GM23338 (cell line): ENCODE results near the gene TNF. TPM values are rescaled to one million over a fixed set of nuclear protein-coding genes. Genes with fewer than 3 reads are reported as not detected.

ENCODE experiments used
- ATAC-seq: fragments of 200-7000 bp; cut with Tn5 transposase; 3 replicates; pipeline ENCODE4 v1.9.1; 2020
- DNase-seq: peaks from one replicate; pipeline ENCODE4 v3.0.0-alpha.2; 2015; ENCODE audit warnings: low spot score
- H2AFZ ChIP-seq: fragments of 200-600 bp; sonication (generic); 2 replicates; pipeline ENCODE4 v1.8.0; 2016; ENCODE audit warnings: antibody characterized with exemption, mild to moderate bottlenecking, moderate library complexity
- H3F3A ChIP-seq: fragments of 200-600 bp; sonication (generic); replicated peaks from 2 replicates; pipeline ENCODE4 v1.8.0; 2017; ENCODE audit warnings: antibody characterized with exemption, mixed run types, low read depth
- H3K27ac ChIP-seq: fragments of 200-600 bp; sonication (generic); 2 replicates; pipeline ENCODE4 v1.6.1; 2016; ENCODE audit warnings: low read depth
- H3K27me3 ChIP-seq: fragments of 200-600 bp; sonication (generic); 2 replicates; pipeline ENCODE4 v1.8.0; 2016; ENCODE audit warnings: mild to moderate bottlenecking, mixed run types, moderate library complexity; ENCODE audit not compliant: insufficient read depth
- H3K36me3 ChIP-seq: fragments of 200-600 bp; sonication (generic); 2 replicates; pipeline ENCODE4 v1.8.0; 2016; ENCODE audit warnings: mild to moderate bottlenecking; ENCODE audit not compliant: insufficient read depth
- H3K4me1 ChIP-seq: fragments of 200-600 bp; sonication (generic); 2 replicates; pipeline ENCODE4 v1.8.0; 2016; ENCODE audit warnings: mild to moderate bottlenecking, moderate library complexity; ENCODE audit not compliant: insufficient read depth
- H3K4me2 ChIP-seq: fragments of 200-600 bp; sonication (generic); 2 replicates; pipeline ENCODE4 v1.7.1; 2017; ENCODE audit warnings: mixed run types
- H3K4me3 ChIP-seq: fragments of 200-600 bp; sonication (generic); 2 replicates; pipeline ENCODE4 v1.6.1; 2016; ENCODE audit warnings: mixed run types
- H3K79me2 ChIP-seq: fragments of 200-600 bp; sonication (generic); replicated peaks from 2 replicates; pipeline ENCODE4 v1.8.0; 2017; ENCODE audit warnings: mild to moderate bottlenecking; ENCODE audit not compliant: insufficient read depth
- H3K9me2 ChIP-seq: fragments of 200-600 bp; sonication (generic); 2 replicates; pipeline ENCODE4 v1.8.0; 2017; ENCODE audit not compliant: insufficient read depth
- H4K20me1 ChIP-seq: fragments of 200-600 bp; sonication (generic); replicated peaks from 2 replicates; pipeline ENCODE4 v1.8.0; 2017; ENCODE audit warnings: mild to moderate bottlenecking; ENCODE audit not compliant: insufficient read depth
- H3K27ac Mint-ChIP-seq: 2 replicates; pipeline ENCODE4 v1.8.0; 2020; ENCODE audit warnings: inconsistent platforms, mild to moderate bottlenecking, moderate library complexity, mixed read lengths
- H3K27me3 Mint-ChIP-seq: 3 replicates; pipeline ENCODE4 v1.8.0; 2022; ENCODE audit warnings: low read depth, mild to moderate bottlenecking, moderate library complexity, mixed read lengths, inconsistent platforms; ENCODE audit not compliant: insufficient read depth, poor library complexity
- H3K36me3 Mint-ChIP-seq: 3 replicates; pipeline ENCODE4 v1.8.0; 2021; ENCODE audit warnings: low read depth, mild to moderate bottlenecking, inconsistent platforms, moderate library complexity, mixed read lengths
- H3K4me1 Mint-ChIP-seq: 3 replicates; pipeline ENCODE4 v1.8.0; 2020; ENCODE audit warnings: mild to moderate bottlenecking, inconsistent platforms, mixed read lengths
- H3K4me3 Mint-ChIP-seq: 3 replicates; pipeline ENCODE4 v1.8.0; 2021; ENCODE audit warnings: moderate library complexity, mild to moderate bottlenecking, inconsistent platforms, mixed read lengths
- H3K9me3 Mint-ChIP-seq: 3 replicates; pipeline ENCODE4 v1.8.0; 2020; ENCODE audit warnings: moderate library complexity, mild to moderate bottlenecking, inconsistent platforms, mixed read lengths
- CREB1 ChIP-seq: fragments of 250-450 bp; sonication (Bioruptor Pico); IDR thresholded peaks from 2 replicates; pipeline ENCODE4 v1.5.0; 2020; ENCODE audit warnings: low read depth, mild to moderate bottlenecking, moderate library complexity
- EZH2 ChIP-seq: fragments of 200-600 bp; sonication (generic); IDR thresholded peaks from one replicate; pipeline ENCODE4 v1.8.0; 2017; ENCODE audit warnings: antibody characterized with exemption, mild to moderate bottlenecking, low read depth; ENCODE audit not compliant: unreplicated experiment
- EZH2phosphoT487 ChIP-seq: fragments of 200-600 bp; sonication (generic); IDR thresholded peaks from one replicate; pipeline ENCODE4 v1.8.1; 2018; ENCODE audit warnings: antibody characterized with exemption; ENCODE audit not compliant: unreplicated experiment
- JUNB ChIP-seq: IDR thresholded peaks from one replicate; pipeline ENCODE4 v1.6.1; 2016; ENCODE audit warnings: antibody characterized with exemption; ENCODE audit not compliant: unreplicated experiment
- NANOG ChIP-seq: IDR thresholded peaks from 2 replicates; pipeline ENCODE4 v1.6.1; 2016; ENCODE audit warnings: antibody characterized with exemption, borderline replicate concordance
- POLR2AphosphoS5 ChIP-seq: IDR thresholded peaks from 2 replicates; pipeline ENCODE4 v1.6.1; 2016; ENCODE audit warnings: antibody characterized with exemption, low read depth
- STAT1 ChIP-seq: IDR thresholded peaks from one replicate; pipeline ENCODE4 v1.6.1; 2016; ENCODE audit warnings: antibody characterized with exemption; ENCODE audit not compliant: unreplicated experiment
- ZNF114 ChIP-seq: fragments of 250-450 bp; sonication (Bioruptor Pico); IDR thresholded peaks from 2 replicates; pipeline ENCODE4 v1.5.0; 2020; ENCODE audit warnings: mild to moderate bottlenecking, moderate library complexity
- ZNF331 ChIP-seq: fragments of 250-450 bp; sonication (Bioruptor Pico); IDR thresholded peaks from 2 replicates; pipeline ENCODE4 v1.5.0; 2020; ENCODE audit warnings: low read depth, mild to moderate bottlenecking, moderate library complexity
- polyA plus RNA-seq: library from polyadenylated mRNA; unstranded; fragments of >200 nt; fragmentation: Nextera tagmentation; extraction: Ambion mirVana; gene quantifications from 2 replicates; pipeline ENCODE4 v1.2.1, GENCODE V29; 2016
- total RNA-seq: library from RNA; depleted of rRNA; stranded (reverse); fragments of >200 nt; shearing (Covaris generic); gene quantifications from 2 replicates; pipeline ENCODE4 v1.2.3, GENCODE V29; 2014
- TF ChIP-seq, protein P1 (sequence below): IDR thresholded peaks from 2 replicates; pipeline ENCODE4 v1.6.1; 2016; ENCODE audit warnings: antibody characterized with exemption
- TF ChIP-seq, protein P2 (sequence below): fragments of 250-450 bp; sonication (Bioruptor Pico); IDR thresholded peaks from 2 replicates; pipeline ENCODE4 v1.5.0; 2020; ENCODE audit warnings: mild to moderate bottlenecking, moderate library complexity
- TF ChIP-seq, protein P3 (sequence below), 2 experiments: fragments of 200-600 bp in 1 of 2; sonication (generic) in 1 of 2; conservative IDR thresholded peaks; 2 replicates each; pipeline versions ENCODE4 v1.5.1 to v1.6.1; 2016 to 2017; ENCODE audit warnings: antibody characterized with exemption in 2 of 2, low read depth in 2 of 2, mild to moderate bottlenecking in 2 of 2, moderate library complexity in 1 of 2
- TF ChIP-seq, protein P4 (sequence below): IDR thresholded peaks from one replicate; pipeline ENCODE4 v1.6.1; 2018; ENCODE audit warnings: antibody characterized with exemption; ENCODE audit not compliant: unreplicated experiment

Gene TNF
- total and polyA plus RNA-seq, 2 experiments from 2014 or later, result 0.11 TPM; not detected in 1

DNA sequence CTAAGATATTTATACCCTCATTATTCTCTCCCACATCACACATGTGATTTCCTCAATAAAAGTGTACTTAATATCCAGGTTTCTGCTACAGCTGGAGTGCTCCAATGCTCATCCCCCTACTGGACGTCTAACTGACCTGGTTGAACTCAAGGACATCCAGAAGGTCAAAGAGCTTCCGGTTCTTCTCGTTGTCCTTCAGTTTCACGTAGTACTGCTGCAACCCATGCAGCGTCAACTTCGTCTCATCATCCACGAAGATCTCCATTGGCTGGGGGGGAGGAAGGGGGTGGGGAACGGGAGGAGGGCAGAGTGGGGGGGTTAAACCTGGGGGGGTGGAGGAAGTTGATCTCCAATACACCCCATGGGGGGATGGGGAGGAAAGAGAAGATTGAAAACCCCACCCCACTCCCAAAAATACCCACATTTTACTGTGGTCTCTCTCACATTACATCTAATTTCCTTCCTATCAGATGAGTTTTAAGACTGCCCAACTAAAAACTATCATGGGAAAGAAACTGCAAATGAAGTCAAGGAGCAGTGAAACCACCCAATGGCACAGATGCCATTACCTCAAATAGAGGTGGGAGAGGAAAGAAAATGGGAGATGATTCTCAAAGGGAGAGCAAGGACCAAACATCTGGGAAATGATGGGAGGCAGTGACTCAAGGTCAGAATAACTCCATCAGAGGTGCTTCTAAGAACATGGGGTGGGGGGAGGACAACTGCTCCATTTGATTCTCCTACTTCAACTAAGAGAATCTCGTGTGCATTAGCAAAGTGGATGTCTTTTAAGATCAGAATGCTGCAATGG is 42.5 kb upstream of the TNF start:
- no peak overlapping the region for H3K4me2 ChIP-seq
- peaks cover 63% of the 10 kb centered on the region for H4K20me1 ChIP-seq
- no peak overlapping the region for H3K4me3 ChIP-seq
- H3K9me3 Mint-ChIP-seq, result no peaks in the 10 kb centered on the region
- H3K79me2 ChIP-seq, result peaks cover 59% of the 10 kb centered on the region
- TF ChIP-seq POLR2AphosphoS5 (no peak), NANOG (no peak), ZNF114 (CRISPR knock-in tag) (no peak), EZH2 (no peak), EZH2phosphoT487 (no peak), ZNF331 (no peak), STAT1 (no peak), CREB1 (CRISPR knock-in tag) (no peak), JUNB (no peak)
- TF ChIP-seq, protein P1, sequence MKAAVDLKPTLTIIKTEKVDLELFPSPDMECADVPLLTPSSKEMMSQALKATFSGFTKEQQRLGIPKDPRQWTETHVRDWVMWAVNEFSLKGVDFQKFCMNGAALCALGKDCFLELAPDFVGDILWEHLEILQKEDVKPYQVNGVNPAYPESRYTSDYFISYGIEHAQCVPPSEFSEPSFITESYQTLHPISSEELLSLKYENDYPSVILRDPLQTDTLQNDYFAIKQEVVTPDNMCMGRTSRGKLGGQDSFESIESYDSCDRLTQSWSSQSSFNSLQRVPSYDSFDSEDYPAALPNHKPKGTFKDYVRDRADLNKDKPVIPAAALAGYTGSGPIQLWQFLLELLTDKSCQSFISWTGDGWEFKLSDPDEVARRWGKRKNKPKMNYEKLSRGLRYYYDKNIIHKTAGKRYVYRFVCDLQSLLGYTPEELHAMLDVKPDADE, result no peak
- TF ChIP-seq, protein P2, sequence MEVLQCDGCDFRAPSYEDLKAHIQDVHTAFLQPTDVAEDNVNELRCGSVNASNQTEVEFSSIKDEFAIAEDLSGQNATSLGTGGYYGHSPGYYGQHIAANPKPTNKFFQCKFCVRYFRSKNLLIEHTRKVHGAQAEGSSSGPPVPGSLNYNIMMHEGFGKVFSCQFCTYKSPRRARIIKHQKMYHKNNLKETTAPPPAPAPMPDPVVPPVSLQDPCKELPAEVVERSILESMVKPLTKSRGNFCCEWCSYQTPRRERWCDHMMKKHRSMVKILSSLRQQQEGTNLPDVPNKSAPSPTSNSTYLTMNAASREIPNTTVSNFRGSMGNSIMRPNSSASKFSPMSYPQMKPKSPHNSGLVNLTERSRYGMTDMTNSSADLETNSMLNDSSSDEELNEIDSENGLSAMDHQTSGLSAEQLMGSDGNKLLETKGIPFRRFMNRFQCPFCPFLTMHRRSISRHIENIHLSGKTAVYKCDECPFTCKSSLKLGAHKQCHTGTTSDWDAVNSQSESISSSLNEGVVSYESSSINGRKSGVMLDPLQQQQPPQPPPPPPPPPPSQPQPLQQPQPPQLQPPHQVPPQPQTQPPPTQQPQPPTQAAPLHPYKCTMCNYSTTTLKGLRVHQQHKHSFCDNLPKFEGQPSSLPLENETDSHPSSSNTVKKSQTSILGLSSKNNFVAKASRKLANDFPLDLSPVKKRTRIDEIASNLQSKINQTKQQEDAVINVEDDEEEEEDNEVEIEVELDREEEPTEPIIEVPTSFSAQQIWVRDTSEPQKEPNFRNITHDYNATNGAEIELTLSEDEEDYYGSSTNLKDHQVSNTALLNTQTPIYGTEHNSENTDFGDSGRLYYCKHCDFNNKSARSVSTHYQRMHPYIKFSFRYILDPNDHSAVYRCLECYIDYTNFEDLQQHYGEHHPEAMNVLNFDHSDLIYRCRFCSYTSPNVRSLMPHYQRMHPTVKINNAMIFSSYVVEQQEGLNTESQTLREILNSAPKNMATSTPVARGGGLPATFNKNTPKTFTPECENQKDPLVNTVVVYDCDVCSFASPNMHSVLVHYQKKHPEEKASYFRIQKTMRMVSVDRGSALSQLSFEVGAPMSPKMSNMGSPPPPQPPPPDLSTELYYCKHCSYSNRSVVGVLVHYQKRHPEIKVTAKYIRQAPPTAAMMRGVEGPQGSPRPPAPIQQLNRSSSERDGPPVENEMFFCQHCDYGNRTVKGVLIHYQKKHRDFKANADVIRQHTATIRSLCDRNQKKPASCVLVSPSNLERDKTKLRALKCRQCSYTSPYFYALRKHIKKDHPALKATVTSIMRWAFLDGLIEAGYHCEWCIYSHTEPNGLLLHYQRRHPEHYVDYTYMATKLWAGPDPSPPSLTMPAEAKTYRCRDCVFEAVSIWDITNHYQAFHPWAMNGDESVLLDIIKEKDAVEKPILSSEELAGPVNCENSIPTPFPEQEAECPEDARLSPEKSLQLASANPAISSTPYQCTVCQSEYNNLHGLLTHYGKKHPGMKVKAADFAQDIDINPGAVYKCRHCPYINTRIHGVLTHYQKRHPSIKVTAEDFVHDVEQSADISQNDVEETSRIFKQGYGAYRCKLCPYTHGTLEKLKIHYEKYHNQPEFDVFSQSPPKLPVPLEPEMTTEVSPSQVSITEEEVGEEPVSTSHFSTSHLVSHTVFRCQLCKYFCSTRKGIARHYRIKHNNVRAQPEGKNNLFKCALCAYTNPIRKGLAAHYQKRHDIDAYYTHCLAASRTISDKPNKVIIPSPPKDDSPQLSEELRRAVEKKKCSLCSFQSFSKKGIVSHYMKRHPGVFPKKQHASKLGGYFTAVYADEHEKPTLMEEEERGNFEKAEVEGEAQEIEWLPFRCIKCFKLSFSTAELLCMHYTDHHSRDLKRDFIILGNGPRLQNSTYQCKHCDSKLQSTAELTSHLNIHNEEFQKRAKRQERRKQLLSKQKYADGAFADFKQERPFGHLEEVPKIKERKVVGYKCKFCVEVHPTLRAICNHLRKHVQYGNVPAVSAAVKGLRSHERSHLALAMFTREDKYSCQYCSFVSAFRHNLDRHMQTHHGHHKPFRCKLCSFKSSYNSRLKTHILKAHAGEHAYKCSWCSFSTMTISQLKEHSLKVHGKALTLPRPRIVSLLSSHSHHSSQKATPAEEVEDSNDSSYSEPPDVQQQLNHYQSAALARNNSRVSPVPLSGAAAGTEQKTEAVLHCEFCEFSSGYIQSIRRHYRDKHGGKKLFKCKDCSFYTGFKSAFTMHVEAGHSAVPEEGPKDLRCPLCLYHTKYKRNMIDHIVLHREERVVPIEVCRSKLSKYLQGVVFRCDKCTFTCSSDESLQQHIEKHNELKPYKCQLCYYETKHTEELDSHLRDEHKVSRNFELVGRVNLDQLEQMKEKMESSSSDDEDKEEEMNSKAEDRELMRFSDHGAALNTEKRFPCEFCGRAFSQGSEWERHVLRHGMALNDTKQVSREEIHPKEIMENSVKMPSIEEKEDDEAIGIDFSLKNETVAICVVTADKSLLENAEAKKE (CRISPR knock-in tag), result no peak
- TF ChIP-seq, protein P3, sequence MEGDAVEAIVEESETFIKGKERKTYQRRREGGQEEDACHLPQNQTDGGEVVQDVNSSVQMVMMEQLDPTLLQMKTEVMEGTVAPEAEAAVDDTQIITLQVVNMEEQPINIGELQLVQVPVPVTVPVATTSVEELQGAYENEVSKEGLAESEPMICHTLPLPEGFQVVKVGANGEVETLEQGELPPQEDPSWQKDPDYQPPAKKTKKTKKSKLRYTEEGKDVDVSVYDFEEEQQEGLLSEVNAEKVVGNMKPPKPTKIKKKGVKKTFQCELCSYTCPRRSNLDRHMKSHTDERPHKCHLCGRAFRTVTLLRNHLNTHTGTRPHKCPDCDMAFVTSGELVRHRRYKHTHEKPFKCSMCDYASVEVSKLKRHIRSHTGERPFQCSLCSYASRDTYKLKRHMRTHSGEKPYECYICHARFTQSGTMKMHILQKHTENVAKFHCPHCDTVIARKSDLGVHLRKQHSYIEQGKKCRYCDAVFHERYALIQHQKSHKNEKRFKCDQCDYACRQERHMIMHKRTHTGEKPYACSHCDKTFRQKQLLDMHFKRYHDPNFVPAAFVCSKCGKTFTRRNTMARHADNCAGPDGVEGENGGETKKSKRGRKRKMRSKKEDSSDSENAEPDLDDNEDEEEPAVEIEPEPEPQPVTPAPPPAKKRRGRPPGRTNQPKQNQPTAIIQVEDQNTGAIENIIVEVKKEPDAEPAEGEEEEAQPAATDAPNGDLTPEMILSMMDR (conservative IDR thresholded peaks at IDR 0.05; ENCODE audit: low read depth in 2 of 2), result no peak
- TF ChIP-seq, protein P4, sequence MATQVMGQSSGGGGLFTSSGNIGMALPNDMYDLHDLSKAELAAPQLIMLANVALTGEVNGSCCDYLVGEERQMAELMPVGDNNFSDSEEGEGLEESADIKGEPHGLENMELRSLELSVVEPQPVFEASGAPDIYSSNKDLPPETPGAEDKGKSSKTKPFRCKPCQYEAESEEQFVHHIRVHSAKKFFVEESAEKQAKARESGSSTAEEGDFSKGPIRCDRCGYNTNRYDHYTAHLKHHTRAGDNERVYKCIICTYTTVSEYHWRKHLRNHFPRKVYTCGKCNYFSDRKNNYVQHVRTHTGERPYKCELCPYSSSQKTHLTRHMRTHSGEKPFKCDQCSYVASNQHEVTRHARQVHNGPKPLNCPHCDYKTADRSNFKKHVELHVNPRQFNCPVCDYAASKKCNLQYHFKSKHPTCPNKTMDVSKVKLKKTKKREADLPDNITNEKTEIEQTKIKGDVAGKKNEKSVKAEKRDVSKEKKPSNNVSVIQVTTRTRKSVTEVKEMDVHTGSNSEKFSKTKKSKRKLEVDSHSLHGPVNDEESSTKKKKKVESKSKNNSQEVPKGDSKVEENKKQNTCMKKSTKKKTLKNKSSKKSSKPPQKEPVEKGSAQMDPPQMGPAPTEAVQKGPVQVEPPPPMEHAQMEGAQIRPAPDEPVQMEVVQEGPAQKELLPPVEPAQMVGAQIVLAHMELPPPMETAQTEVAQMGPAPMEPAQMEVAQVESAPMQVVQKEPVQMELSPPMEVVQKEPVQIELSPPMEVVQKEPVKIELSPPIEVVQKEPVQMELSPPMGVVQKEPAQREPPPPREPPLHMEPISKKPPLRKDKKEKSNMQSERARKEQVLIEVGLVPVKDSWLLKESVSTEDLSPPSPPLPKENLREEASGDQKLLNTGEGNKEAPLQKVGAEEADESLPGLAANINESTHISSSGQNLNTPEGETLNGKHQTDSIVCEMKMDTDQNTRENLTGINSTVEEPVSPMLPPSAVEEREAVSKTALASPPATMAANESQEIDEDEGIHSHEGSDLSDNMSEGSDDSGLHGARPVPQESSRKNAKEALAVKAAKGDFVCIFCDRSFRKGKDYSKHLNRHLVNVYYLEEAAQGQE, result no peak
- DNase-seq (no peak), ATAC-seq (no peak)
- peaks cover 93% of the 10 kb centered on the region for H3K36me3 Mint-ChIP-seq
- H3K4me3 Mint-ChIP-seq, result no peak overlapping the region
- no peaks in the 10 kb centered on the region for H3K9me2 ChIP-seq
- no peak overlapping the region for H2AFZ ChIP-seq
- H3K4me1 Mint-ChIP-seq, result peaks cover 51% of the 10 kb centered on the region
- peak overlapping the region; percentile 70; the same call in 1 of the 2 replicates for H3K27ac ChIP-seq
- peaks cover 19% of the 10 kb centered on the region for H3K27me3 Mint-ChIP-seq
- no peaks in the 10 kb centered on the region for H3K27me3 ChIP-seq
- H3K36me3 ChIP-seq, result peaks cover 81% of the 10 kb centered on the region
- H3F3A ChIP-seq, result peaks cover 72% of the 10 kb centered on the region
- peak overlapping the region; percentile 76; the same call in 1 of the 2 replicates for H3K27ac Mint-ChIP-seq
- peaks cover 4% of the 10 kb centered on the region for H3K4me1 ChIP-seq
